ENCODE data around the gene SHANK1. TPM values are rescaled to one million over a fixed set of nuclear protein-coding genes. Genes with fewer than 3 reads are reported as not detected.

SHANK1 gene
- total and polyA plus RNA-seq, 4 donors: 0.06 to 0.28 (median 0.17) TPM; not detected in 1

GRCh38 chr19:50710094-50710493 is 9.5 kb downstream of the SHANK1 start:
- H3K9me3 ChIP-seq (ENCODE audit: control insufficient read depth in 4 of 4, low read length in 3 of 4): no peaks in the 10 kb centered on the region
- 45% methylated on average over 10 of the region's 10 CpGs for WGBS
- H3K36me3 ChIP-seq (ENCODE audit: control insufficient read depth in 4 of 4, insufficient read depth in 3 of 4, low read depth in 1 of 4, low read length in 3 of 4): no peaks in the 10 kb centered on the region
- peaks cover 0 to 9% (median 0%) of the 10 kb centered on the region in 4 donors for H3K27me3 ChIP-seq (ENCODE audit: control insufficient read depth in 4 of 4, insufficient read depth in 4 of 4, low read length in 3 of 4)
- no peak for TF ChIP-seq SP1 (IDR thresholded peaks at IDR 0.05)
- no peak for TF ChIP-seq REST (IDR thresholded peaks at IDR 0.05)
- TF ChIP-seq HNF4G (IDR thresholded peaks at IDR 0.05): no peak
- no peak for TF ChIP-seq ZBTB33 (IDR thresholded peaks at IDR 0.05)
- TF ChIP-seq FOXA2 (IDR thresholded peaks at IDR 0.05): no peak
- TF ChIP-seq JUND (IDR thresholded peaks at IDR 0.05): no peak
- TF ChIP-seq ATF3 (IDR thresholded peaks at IDR 0.05): no peak
- TF ChIP-seq FOXA1 (IDR thresholded peaks at IDR 0.05): no peak
- TF ChIP-seq CTCF (IDR thresholded peaks at IDR 0.05; ENCODE audit: low read depth, low read length, missing input control): no peak
- no peak for TF ChIP-seq RXRA (IDR thresholded peaks at IDR 0.05)
- TF ChIP-seq EGR1 (IDR thresholded peaks at IDR 0.05; ENCODE audit: low read depth in 2 of 2): no peak
- TF ChIP-seq HNF4A (conservative IDR thresholded peaks at IDR 0.05): no peak
- TF ChIP-seq MAX (IDR thresholded peaks at IDR 0.05): no peak
- TF ChIP-seq YY1 (IDR thresholded peaks at IDR 0.05): no peak
- TF ChIP-seq RAD21 (IDR thresholded peaks at IDR 0.05): no peak
- no peak for TF ChIP-seq TAF1 (conservative IDR thresholded peaks at IDR 0.05)
- TF ChIP-seq NR2F2 (IDR thresholded peaks at IDR 0.05): no peak
- TF ChIP-seq GABPA (IDR thresholded peaks at IDR 0.05 in 1 of 2, conservative IDR thresholded peaks at IDR 0.05 in 1 of 2): no peak
- no peaks in the 10 kb centered on the region for H3K4me1 ChIP-seq (ENCODE audit: control insufficient read depth in 4 of 4, insufficient read depth in 4 of 4, low read length in 3 of 4)
- H3K9ac ChIP-seq (ENCODE audit: low read depth in 1 of 2, low read length in 2 of 2): no peak overlapping the region
- no peak overlapping the region for H3K27ac ChIP-seq (ENCODE audit: low read depth in 1 of 2, low read length in 2 of 2)
- no peak for DNase-seq (ENCODE audit: low spot score)
- no peak overlapping the region for H3K4me3 ChIP-seq (ENCODE audit: low read depth in 1 of 3, low read length in 3 of 3)

Measured in liver (tissue), 9 donors.